Activated T-helper 2 cell treated with anti-CD3 and anti-CD28 coated beads, Interferon-gamma antibody, Interleukin-2, Interleukin-4, amounts not matched to agents 10 μg/mL and 5 μg/mL and 100 μg/mL, durations not matched to agents 14 hours and 24 hours and 36 hours (primary cell): Measurements from ENCODE around the gene GKN2. TPM values are rescaled to one million over a fixed set of nuclear protein-coding genes. Genes with fewer than 3 reads are reported as not detected.
A peak's percentile ranks its signal among the peaks of the same experiment; 100 is the strongest.

ENCODE experiments used
- DNase-seq: peaks from one replicate; pipeline ENCODE4 v3.0.0; 2021; ENCODE audit warnings: low spot score
- H3K27ac Mint-ChIP-seq: one replicate; pipeline ENCODE4 v1.8.0; 2021; ENCODE audit warnings: mixed read lengths
- H3K27me3 Mint-ChIP-seq: one replicate; pipeline ENCODE4 v1.8.0; 2021; ENCODE audit warnings: low read depth, mixed read lengths
- H3K36me3 Mint-ChIP-seq: one replicate; pipeline ENCODE4 v1.8.0; 2021; ENCODE audit warnings: low read depth, mixed read lengths
- H3K4me1 Mint-ChIP-seq: one replicate; pipeline ENCODE4 v1.8.0; 2021; ENCODE audit warnings: low read depth, mixed read lengths
- H3K4me3 Mint-ChIP-seq: one replicate; pipeline ENCODE4 v1.8.0; 2021; ENCODE audit warnings: low read depth, mild to moderate bottlenecking, moderate library complexity, mixed read lengths
- H3K9me3 Mint-ChIP-seq: one replicate; pipeline ENCODE4 v1.8.0; 2021; ENCODE audit warnings: mixed read lengths
- intact Hi-C: fragments of 100-400 bp; cut with micrococcal nuclease; formaldehyde crosslinking; loops from one replicate; pipeline ENCODE4 v1.15.1; 2023
- total RNA-seq: library from RNA; stranded (reverse); gene quantifications from 2 replicates; pipeline ENCODE4 v1.2.3, GENCODE V29; 2022

The GKN2 gene
- total RNA-seq, 1 donor from 2014 or later: not detected

- intact Hi-C loops: no loop called here
- no peak for DNase-seq
- Mint-ChIP-seq H3K4me1 (no peaks in the 10 kb centered on the region), H3K9me3 (no peaks in the 10 kb centered on the region), H3K27me3 (peaks cover 44% of the 10 kb centered on the region), H3K36me3 (no peaks in the 10 kb centered on the region), H3K27ac (no peak overlapping the region), H3K4me3 (no peak overlapping the region)
Measured at GRCh38 chr2:68948710-68949109, 4.0 kb downstream of the GKN2 start.

GRCh38 chr2:68946117-68946516 is 6.6 kb downstream of the GKN2 start:
- DNase-seq: no peak
- Mint-ChIP-seq H3K9me3 (no peaks in the 10 kb centered on the region), H3K27me3 (peaks cover 50% of the 10 kb centered on the region), H3K4me1 (peaks cover 2% of the 10 kb centered on the region), H3K36me3 (no peaks in the 10 kb centered on the region), H3K27ac (no peak overlapping the region), H3K4me3 (no peak overlapping the region)
- intact Hi-C loops: no loop called here

- H3K4me3 Mint-ChIP-seq: no peak overlapping the region
- peaks cover 4% of the 10 kb centered on the region for H3K4me1 Mint-ChIP-seq
- peaks cover 59% of the 10 kb centered on the region for H3K27me3 Mint-ChIP-seq
- no peaks in the 10 kb centered on the region for H3K36me3 Mint-ChIP-seq
- peak; percentile 35 for DNase-seq
- H3K27ac Mint-ChIP-seq: no peak overlapping the region
- no peaks in the 10 kb centered on the region for H3K9me3 Mint-ChIP-seq
- intact Hi-C loops: loop anchor here (2.0 to 5.0 kb wide), 2 partner anchors 68 to 363 kb away; partner anchors contain the start of gene ANTXR1
Measured at GRCh38 chr2:68943581-68944568, 8.8 kb downstream of the GKN2 start.

GRCh38 chr2:68942827-68943226 is 9.9 kb downstream of the GKN2 start:
- Mint-ChIP-seq H3K27ac (no peak overlapping the region), H3K27me3 (peaks cover 60% of the 10 kb centered on the region), H3K36me3 (no peaks in the 10 kb centered on the region), H3K4me3 (no peak overlapping the region), H3K9me3 (no peaks in the 10 kb centered on the region), H3K4me1 (peaks cover 4% of the 10 kb centered on the region)
- intact Hi-C loops: loop anchor here (2.0 to 5.0 kb wide), 2 partner anchors 69 to 364 kb away; partner anchors contain the start of gene ANTXR1
- no peak for DNase-seq

- H3K4me3 Mint-ChIP-seq: no peak overlapping the region
- intact Hi-C loops: loop anchor here (5.0 kb wide), 1 partner anchor 72 kb away; the partner anchor contains the start of gene ANTXR1
- H3K36me3 Mint-ChIP-seq: no peaks in the 10 kb centered on the region
- H3K4me1 Mint-ChIP-seq: peaks cover 4% of the 10 kb centered on the region
- no peaks in the 10 kb centered on the region for H3K9me3 Mint-ChIP-seq
- no peak for DNase-seq
- no peak overlapping the region for H3K27ac Mint-ChIP-seq
- H3K27me3 Mint-ChIP-seq: peaks cover 58% of the 10 kb centered on the region
Measured at GRCh38 chr2:68940369-68940768, 12.3 kb downstream of the GKN2 start.

- intact Hi-C loops: loop anchor here (5.0 kb wide), 1 partner anchor 72 kb away; the partner anchor contains the start of gene ANTXR1
- Mint-ChIP-seq H3K27ac (no peak overlapping the region), H3K4me1 (peaks cover 4% of the 10 kb centered on the region), H3K27me3 (peaks cover 59% of the 10 kb centered on the region), H3K4me3 (no peak overlapping the region), H3K36me3 (no peaks in the 10 kb centered on the region), H3K9me3 (no peaks in the 10 kb centered on the region)
- no peak for DNase-seq
Measured at GRCh38 chr2:68939962-68940361, 12.7 kb downstream of the GKN2 start.

GRCh38 chr2:68938938-68939337 is 13.8 kb downstream of the GKN2 start:
- DNase-seq: no peak
- Mint-ChIP-seq H3K4me1 (peaks cover 4% of the 10 kb centered on the region), H3K36me3 (no peaks in the 10 kb centered on the region), H3K27me3 (peaks cover 55% of the 10 kb centered on the region), H3K4me3 (no peak overlapping the region), H3K9me3 (no peaks in the 10 kb centered on the region), H3K27ac (no peak overlapping the region)
- intact Hi-C loops: no loop called here

GRCh38 chr2:68937346-68938055 is 15.2 kb downstream of the GKN2 start:
- peaks cover 53% of the 10 kb centered on the region for H3K27me3 Mint-ChIP-seq
- no peak for DNase-seq

GRCh38 chr2:68936889-68937288 is 15.8 kb downstream of the GKN2 start:
- Mint-ChIP-seq H3K4me1 (peaks cover 2% of the 10 kb centered on the region), H3K4me3 (no peak overlapping the region), H3K27ac (no peak overlapping the region), H3K27me3 (peaks cover 47% of the 10 kb centered on the region), H3K36me3 (no peaks in the 10 kb centered on the region), H3K9me3 (no peaks in the 10 kb centered on the region)
- intact Hi-C loops: no loop called here
- no peak for DNase-seq

More at GRCh38 chr2:68937346-68938055, 15.2 kb downstream of the GKN2 start:
- no peak overlapping the region for H3K4me3 Mint-ChIP-seq
- H3K9me3 Mint-ChIP-seq: no peaks in the 10 kb centered on the region
- H3K36me3 Mint-ChIP-seq: no peaks in the 10 kb centered on the region
- intact Hi-C loops: no loop called here
- no peak overlapping the region for H3K27ac Mint-ChIP-seq
- H3K4me1 Mint-ChIP-seq: peaks cover 2% of the 10 kb centered on the region

- H3K27me3 Mint-ChIP-seq: peaks cover 46% of the 10 kb centered on the region
- H3K36me3 Mint-ChIP-seq: no peaks in the 10 kb centered on the region
- H3K9me3 Mint-ChIP-seq: no peaks in the 10 kb centered on the region
- H3K27ac Mint-ChIP-seq: no peak overlapping the region
- H3K4me1 Mint-ChIP-seq: peaks cover 2% of the 10 kb centered on the region
- no peak for DNase-seq
- H3K4me3 Mint-ChIP-seq: no peak overlapping the region
- intact Hi-C loops: no loop called here
Measured at GRCh38 chr2:68936427-68936826, 16.3 kb downstream of the GKN2 start.

GRCh38 chr2:68935471-68935870 is 17.2 kb downstream of the GKN2 start:
- H3K27me3 Mint-ChIP-seq: peaks cover 41% of the 10 kb centered on the region
- no peaks in the 10 kb centered on the region for H3K4me1 Mint-ChIP-seq
- DNase-seq: no peak
- intact Hi-C loops: no loop called here
- no peaks in the 10 kb centered on the region for H3K36me3 Mint-ChIP-seq
- H3K9me3 Mint-ChIP-seq: no peaks in the 10 kb centered on the region
- no peak overlapping the region for H3K4me3 Mint-ChIP-seq
- no peak overlapping the region for H3K27ac Mint-ChIP-seq

- Mint-ChIP-seq H3K27me3 (peaks cover 43% of the 10 kb centered on the region), H3K4me1 (no peaks in the 10 kb centered on the region)
- intact Hi-C loops: no loop called here
Measured at GRCh38 chr2:68934021-68934420, 18.7 kb downstream of the GKN2 start.

GRCh38 chr2:68932402-68932801 is 20.3 kb downstream of the GKN2 start:
- no peaks in the 10 kb centered on the region for H3K9me3 Mint-ChIP-seq
- H3K27me3 Mint-ChIP-seq: peaks cover 36% of the 10 kb centered on the region
- H3K27ac Mint-ChIP-seq: no peak overlapping the region
- H3K4me3 Mint-ChIP-seq: no peak overlapping the region
- DNase-seq: no peak
- H3K36me3 Mint-ChIP-seq: no peaks in the 10 kb centered on the region
- no peaks in the 10 kb centered on the region for H3K4me1 Mint-ChIP-seq
- intact Hi-C loops: no loop called here

More at GRCh38 chr2:68934021-68934420, 18.7 kb downstream of the GKN2 start:
- no peaks in the 10 kb centered on the region for H3K36me3 Mint-ChIP-seq
- H3K4me3 Mint-ChIP-seq: no peak overlapping the region
- DNase-seq: no peak
- H3K27ac Mint-ChIP-seq: no peak overlapping the region
- no peaks in the 10 kb centered on the region for H3K9me3 Mint-ChIP-seq
